Mesothelial cell of epicardium (in vitro differentiated cells): ENCODE data around the gene KRT83. TPM values are rescaled to one million over a fixed set of nuclear protein-coding genes. Genes with fewer than 3 reads are reported as not detected.

Experiments used
- DNase-seq, 2 experiments: peaks; one replicate each; pipeline ENCODE4 v3.0.0; 2021; ENCODE audit warnings: low spot score in 2 of 2; ENCODE audit not compliant: unreplicated experiment in 2 of 2
- H3K27ac Mint-ChIP-seq: 2 replicates; pipeline ENCODE4 v1.8.0; 2021; ENCODE audit warnings: mixed read lengths
- H3K27me3 Mint-ChIP-seq: 2 replicates; pipeline ENCODE4 v1.8.0; 2021; ENCODE audit warnings: low read depth, mixed read lengths
- H3K36me3 Mint-ChIP-seq: 2 replicates; pipeline ENCODE4 v1.8.0; 2021; ENCODE audit warnings: mixed read lengths
- H3K4me1 Mint-ChIP-seq: 2 replicates; pipeline ENCODE4 v1.8.0; 2021; ENCODE audit warnings: mixed read lengths
- H3K4me3 Mint-ChIP-seq: 2 replicates; pipeline ENCODE4 v1.8.0; 2021; ENCODE audit warnings: mild to moderate bottlenecking, moderate library complexity, mixed read lengths
- H3K9me3 Mint-ChIP-seq: 2 replicates; pipeline ENCODE4 v1.8.0; 2021; ENCODE audit warnings: mixed read lengths
- CTCF ChIP-seq: fragments of 200-600 bp; sonication (generic); IDR thresholded peaks from one replicate; pipeline ENCODE4 v1.5.0; 2021; ENCODE audit warnings: antibody characterized with exemption; ENCODE audit not compliant: unreplicated experiment
- total RNA-seq: library from RNA; stranded (reverse); gene quantifications from 3 replicates; pipeline ENCODE4 v1.2.1, GENCODE V29; 2021

KRT83 gene
- total RNA-seq, 1 donor from 2014 or later, result not detected

- Mint-ChIP-seq H3K4me3 (no peak overlapping the region), H3K4me1 (peaks cover 6% of the 10 kb centered on the region), H3K36me3 (no peaks in the 10 kb centered on the region), H3K27me3 (peaks cover 58% of the 10 kb centered on the region), H3K9me3 (no peaks in the 10 kb centered on the region), H3K27ac (no peak overlapping the region)
- DNase-seq, result no peak
- no peak for TF ChIP-seq CTCF
These were observed 7.7 kb downstream of the KRT83 start for GRCh38 chr12:52313461-52313860.

GRCh38 chr12:52312086-52312485, 9.1 kb downstream of the KRT83 start:
- Mint-ChIP-seq H3K27me3 (peaks cover 69% of the 10 kb centered on the region), H3K27ac (no peak overlapping the region), H3K9me3 (no peaks in the 10 kb centered on the region), H3K4me1 (peaks cover 10% of the 10 kb centered on the region), H3K4me3 (no peak overlapping the region), H3K36me3 (no peaks in the 10 kb centered on the region)
- DNase-seq, result no peak
- TF ChIP-seq CTCF, result no peak

DNA sequence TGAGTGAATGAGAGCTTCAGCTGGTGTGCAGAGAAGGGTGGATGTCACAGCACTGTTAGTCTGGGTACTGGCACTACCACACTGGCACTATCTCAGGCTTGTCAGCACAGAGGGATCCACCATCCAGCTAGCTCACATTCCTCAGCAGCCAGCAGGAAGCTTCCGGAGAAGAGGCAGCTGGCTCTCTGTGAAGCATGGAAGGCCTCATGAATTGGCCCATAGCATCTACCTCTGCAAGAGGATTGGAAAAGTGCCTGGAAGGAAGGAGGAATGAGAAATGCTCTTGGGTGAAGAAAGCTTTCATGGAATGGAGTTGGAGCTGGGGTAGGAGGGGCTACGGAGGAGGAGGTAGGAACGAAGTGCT, 9.9 kb downstream of the KRT83 start:
- DNase-seq, result no peak
- no peaks in the 10 kb centered on the region for H3K36me3 Mint-ChIP-seq
- no peak for TF ChIP-seq CTCF
- peaks cover 77% of the 10 kb centered on the region for H3K27me3 Mint-ChIP-seq
- H3K4me3 Mint-ChIP-seq, result no peak overlapping the region
- H3K27ac Mint-ChIP-seq, result no peak overlapping the region
- no peaks in the 10 kb centered on the region for H3K9me3 Mint-ChIP-seq
- H3K4me1 Mint-ChIP-seq, result peaks cover 10% of the 10 kb centered on the region

GRCh38 chr12:52310622-52311284, 10.4 kb downstream of the KRT83 start:
- Mint-ChIP-seq H3K27me3 (peaks cover 82% of the 10 kb centered on the region), H3K9me3 (no peaks in the 10 kb centered on the region), H3K4me3 (no peak overlapping the region), H3K27ac (no peak overlapping the region), H3K4me1 (peaks cover 10% of the 10 kb centered on the region), H3K36me3 (no peaks in the 10 kb centered on the region)
- TF ChIP-seq CTCF, result no peak
- DNase-seq, result no peak

GRCh38 chr12:52308806-52309425, 12.3 kb downstream of the KRT83 start:
- Mint-ChIP-seq H3K27me3 (peaks cover 92% of the 10 kb centered on the region), H3K27ac (peak overlapping the region; percentile 24), H3K4me3 (peak overlapping the region; percentile 68), H3K9me3 (no peaks in the 10 kb centered on the region), H3K4me1 (peaks cover 10% of the 10 kb centered on the region), H3K36me3 (no peaks in the 10 kb centered on the region)
- no peak for TF ChIP-seq CTCF
- DNase-seq, result no peak
